ENCODE data around the gene LEPROT. TPM values are rescaled to one million over a fixed set of nuclear protein-coding genes. Genes with fewer than 3 reads are reported as not detected.

The LEPROT gene
- total RNA-seq, 1 experiment from 2014 or later: 58.8 TPM

DNA sequence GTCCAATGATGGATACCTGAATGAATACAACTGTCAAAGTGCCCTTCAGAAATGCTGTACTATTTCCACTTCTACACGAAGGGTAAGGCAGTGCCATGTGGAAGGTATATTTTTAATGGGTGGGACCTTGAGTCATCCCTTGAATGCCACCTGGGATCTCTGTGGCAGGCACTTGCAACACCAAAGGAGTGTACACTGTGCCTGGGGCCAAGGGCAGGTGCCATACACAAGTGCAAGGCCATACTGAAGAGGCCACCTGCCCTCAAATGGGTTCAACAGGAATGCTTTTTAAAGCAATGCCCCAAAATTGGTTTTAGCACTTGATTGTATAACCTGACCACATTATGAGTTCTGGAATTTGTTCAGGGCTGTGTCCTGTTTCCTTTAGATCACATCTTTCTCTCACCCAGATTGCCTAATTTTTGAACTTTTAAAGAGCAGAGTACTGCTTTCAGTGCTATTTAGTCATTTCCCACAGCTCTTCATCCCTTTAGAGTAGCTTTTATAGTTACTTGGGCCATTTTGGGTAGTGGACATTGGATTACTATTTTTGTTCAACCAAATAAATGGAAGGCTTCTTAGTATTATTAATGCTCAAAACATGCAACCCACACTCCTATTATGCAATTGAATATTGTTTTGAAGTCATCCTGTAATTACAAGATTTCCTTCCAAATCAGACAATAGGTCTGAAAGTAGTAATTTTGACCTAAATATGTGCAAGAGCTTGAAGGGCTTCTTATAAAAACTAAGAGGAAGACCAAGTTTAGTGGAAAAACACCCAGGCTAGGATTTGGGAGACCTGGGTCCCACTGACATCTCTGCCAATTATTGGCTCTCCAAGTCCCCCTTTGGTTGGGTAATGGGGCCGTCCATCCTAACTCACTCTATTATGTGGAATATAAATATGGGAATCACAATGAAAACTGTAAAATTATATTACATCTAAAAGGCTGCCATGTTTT, 57.2 kb downstream of the LEPROT start:
- DNase-seq (ENCODE audit: low read depth): peak; percentile 18

DNA sequence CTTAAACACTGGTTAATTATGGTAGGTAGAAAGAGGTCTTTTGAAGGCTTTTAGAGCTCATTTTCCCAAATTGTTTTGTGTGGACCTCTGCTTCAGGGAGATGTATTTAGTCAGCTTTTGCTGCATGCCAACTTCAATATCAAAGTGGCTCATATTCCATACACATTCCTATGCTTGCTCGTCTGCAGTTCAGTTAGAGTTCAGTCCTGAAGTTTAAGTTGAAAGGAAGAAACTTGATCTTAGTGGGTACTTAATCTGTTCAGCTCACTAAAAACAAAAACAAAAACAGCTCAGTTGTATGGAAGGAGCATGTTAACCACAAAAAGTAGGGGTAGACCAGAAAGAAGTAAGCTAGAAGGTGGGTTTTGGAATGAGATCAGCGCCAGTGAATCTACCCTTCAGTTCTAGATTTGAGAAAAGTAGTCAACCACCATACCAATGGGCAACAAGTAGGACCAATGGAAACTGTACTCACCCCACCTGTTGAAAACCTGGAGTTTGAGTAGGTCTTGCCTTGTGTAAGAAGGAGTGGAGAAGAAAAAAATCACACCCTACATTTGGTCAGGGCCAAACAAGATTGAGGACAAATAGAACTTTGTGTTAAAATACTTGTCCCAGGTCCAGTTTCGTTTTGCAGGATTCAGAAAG, 58.0 kb downstream of the LEPROT start:
- DNase-seq (ENCODE audit: low read depth): peak; percentile 58

DNA sequence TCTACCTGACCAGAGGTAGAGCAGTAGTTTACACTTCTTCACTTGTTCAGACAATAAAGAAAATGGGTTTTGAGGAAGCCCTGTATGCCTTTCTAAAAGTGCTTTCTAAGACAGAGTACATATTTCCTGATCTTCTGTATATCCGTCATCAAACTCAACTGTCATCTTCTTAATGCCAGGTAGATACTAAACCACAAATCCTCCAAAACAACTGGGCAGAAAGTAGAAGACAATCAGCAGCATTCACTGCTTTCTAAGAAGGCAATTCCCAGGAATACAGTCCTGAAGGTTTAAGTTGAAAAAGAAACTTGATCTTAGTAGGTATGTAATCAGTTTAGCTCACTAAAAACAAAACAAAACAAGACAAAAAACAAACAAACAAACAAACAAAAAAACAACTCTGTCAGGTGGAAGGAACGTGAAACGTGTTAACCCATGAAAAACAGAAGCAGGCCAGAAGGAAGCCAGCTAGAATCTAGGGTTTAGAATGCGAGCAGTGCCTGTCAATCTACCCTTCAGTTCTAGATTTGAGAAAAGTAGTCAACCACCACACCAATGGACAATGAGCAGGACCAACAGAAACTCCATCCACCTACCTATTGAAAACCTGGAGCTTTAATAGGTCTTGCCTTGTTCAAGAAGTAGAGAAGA, 59.2 kb downstream of the LEPROT start:
- DNase-seq (ENCODE audit: low read depth): no peak

- no peak for DNase-seq (ENCODE audit: low read depth)
Measured at GRCh38 chr1:65480684-65481405, 60.4 kb downstream of the LEPROT start.

- no peak for DNase-seq (ENCODE audit: low read depth)
Measured at GRCh38 chr1:65483993-65484754, 63.7 kb downstream of the LEPROT start.

Other genes with a start within 250 kb of the LEPROT start
- gene DNAJC6, start 111.1 kb upstream of the LEPROT start, total RNA-seq (2014; rRNA removed): 2.9 and 6.2 TPM in 2 replicates
- 20.2 and 20.7 TPM in 2 replicates for gene LEPR, start within 50 bp of the LEPROT start, total RNA-seq (2014; rRNA removed)